AG10803 (cell line): ENCODE data around the gene PTPRD.

Experiments
- DNase-seq: peaks from one replicate; pipeline ENCODE4 v3.0.0; 2010; ENCODE audit warnings: low read depth
- H3K4me3 ChIP-seq: 2 replicates; pipeline ENCODE4 v1.5.1; 2011; ENCODE audit warnings: mild to moderate bottlenecking, low read length, control low read depth
- TF ChIP-seq, protein P1 (sequence below): conservative IDR thresholded peaks from 2 replicates; pipeline ENCODE4 v1.5.1; 2011; ENCODE audit warnings: mild to moderate bottlenecking, low read length, control low read depth, inconsistent platforms

PTPRD gene

DNA sequence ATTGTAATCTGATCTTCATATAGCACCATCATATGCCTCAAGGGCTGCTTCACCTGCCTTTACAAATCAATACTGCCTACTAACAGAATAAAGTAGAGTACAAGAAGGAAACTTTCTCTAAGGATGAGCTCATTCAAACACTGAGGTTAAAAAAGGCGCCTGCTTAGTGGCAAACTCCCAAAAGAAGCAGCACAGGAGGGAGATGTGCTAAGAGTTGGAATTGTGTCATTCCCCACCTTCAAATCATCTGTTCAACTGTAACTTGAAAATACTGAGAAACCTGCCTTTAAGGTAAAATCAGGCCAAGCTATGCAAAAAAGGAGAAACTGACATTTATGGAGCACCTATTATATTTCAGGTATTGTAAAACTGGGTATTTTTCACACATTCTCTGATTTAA is 560.6 kb downstream of the PTPRD start:
- no peak overlapping the region for H3K4me3 ChIP-seq
- DNase-seq = no peak
- TF ChIP-seq, protein P1, sequence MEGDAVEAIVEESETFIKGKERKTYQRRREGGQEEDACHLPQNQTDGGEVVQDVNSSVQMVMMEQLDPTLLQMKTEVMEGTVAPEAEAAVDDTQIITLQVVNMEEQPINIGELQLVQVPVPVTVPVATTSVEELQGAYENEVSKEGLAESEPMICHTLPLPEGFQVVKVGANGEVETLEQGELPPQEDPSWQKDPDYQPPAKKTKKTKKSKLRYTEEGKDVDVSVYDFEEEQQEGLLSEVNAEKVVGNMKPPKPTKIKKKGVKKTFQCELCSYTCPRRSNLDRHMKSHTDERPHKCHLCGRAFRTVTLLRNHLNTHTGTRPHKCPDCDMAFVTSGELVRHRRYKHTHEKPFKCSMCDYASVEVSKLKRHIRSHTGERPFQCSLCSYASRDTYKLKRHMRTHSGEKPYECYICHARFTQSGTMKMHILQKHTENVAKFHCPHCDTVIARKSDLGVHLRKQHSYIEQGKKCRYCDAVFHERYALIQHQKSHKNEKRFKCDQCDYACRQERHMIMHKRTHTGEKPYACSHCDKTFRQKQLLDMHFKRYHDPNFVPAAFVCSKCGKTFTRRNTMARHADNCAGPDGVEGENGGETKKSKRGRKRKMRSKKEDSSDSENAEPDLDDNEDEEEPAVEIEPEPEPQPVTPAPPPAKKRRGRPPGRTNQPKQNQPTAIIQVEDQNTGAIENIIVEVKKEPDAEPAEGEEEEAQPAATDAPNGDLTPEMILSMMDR = no peak

DNA sequence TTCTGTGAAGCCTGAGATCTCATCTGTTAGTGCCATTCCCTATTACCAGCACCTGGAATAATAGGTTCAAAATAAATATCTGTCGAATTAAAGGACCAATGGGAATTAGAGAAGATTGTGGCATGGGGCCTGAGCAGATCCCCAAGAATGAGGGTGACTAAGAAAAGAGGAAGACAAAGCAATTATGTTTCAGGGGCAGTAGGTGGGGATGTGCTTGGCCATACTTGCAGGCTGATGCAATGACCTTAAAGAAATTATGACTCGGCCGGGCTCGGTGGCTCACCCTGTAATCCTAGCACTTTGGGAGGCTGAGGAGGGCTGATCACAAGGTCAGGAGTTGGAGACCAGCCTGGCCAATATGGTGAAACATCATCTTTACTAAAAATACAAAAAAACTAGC is 562.8 kb downstream of the PTPRD start:
- H3K4me3 ChIP-seq = no peak overlapping the region
- DNase-seq = no peak
- TF ChIP-seq, protein P1 = no peak

DNA sequence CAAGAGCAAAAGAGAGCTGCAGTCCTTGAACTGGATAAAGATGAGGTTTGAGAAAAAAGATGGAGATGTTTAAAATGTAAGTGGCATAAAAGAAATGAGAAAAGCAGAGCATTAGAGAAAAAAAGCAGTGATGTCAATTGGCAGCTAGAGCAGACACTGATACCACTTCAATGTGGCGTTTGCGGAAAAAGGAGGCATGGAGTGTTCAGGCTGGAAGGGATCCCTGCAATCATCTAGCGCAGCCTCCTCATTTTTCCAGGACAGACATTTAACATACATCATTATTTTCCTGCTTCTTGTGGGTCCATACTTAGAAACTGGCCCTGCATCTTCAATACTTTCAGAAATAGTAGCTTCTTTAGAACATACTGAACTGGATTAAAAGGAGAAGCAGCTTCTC is 563.8 kb downstream of the PTPRD start:
- TF ChIP-seq, protein P1 = no peak
- H3K4me3 ChIP-seq = no peak overlapping the region
- no peak for DNase-seq

DNA sequence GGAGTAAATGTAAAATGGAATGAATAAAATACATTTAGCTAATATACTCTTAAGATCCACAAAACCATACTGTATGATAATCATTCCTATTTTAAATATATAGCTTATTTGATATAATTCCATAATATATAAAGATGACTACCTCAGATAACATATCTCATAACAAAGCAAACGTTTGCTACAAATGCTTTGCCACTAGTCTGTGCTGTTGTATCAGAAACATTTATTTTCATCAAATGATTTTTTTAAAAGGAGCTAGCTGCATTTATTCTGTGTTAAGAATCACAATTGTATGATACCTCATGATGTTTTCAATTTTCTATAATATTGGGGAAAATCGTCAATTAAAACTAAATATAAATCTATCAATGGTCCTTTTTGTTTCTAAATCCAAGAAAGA is 567.2 kb downstream of the PTPRD start:
- TF ChIP-seq, protein P1 = peak; percentile 16; the same call in 1 of the 2 replicates
- H3K4me3 ChIP-seq = no peak overlapping the region
- DNase-seq = no peak

DNA sequence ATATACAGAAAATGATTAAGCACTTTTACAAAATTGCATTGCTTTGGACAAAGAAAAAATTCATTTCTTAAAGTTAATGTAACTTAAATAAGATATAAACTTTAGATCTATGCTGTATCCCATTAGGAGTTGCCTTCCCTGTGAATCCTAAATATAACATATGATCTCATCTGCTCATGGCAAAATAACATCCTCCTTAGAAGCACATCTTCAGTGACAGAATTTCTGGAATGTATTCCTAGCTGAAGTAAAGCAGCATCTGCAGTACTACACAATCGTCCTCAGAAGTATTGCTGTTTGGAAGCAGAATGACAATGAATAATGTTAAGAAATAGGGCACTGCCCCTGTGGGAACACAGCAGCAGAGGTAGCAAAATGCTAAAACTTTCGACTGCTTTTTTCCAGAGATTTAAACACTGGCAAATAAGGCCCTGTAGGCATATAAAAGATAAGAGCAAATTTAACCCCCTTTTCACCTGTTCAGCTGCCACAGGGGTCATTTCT is 571.0 kb downstream of the PTPRD start:
- H3K4me3 ChIP-seq = no peak overlapping the region
- DNase-seq = no peak
- TF ChIP-seq, protein P1 = no peak

DNA sequence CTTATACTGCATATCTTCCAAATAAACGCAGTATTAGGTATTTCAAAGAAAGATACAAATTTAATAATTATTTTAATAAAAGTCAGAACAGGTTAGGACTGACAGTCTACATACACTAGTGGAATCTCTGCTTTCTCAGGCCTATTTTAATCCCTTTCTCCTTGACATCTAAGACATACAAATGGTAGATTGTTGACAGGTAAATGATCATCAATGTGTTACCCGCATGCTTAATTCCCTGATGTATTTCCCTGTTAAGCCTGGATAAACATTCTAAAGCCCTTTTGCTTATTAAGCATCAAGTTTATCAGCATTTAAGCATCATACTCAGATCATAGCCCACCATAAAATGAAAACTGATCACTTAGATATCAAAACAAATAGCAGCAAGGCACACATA is 576.7 kb downstream of the PTPRD start:
- TF ChIP-seq, protein P1 = no peak
- DNase-seq = no peak
- no peak overlapping the region for H3K4me3 ChIP-seq

DNA sequence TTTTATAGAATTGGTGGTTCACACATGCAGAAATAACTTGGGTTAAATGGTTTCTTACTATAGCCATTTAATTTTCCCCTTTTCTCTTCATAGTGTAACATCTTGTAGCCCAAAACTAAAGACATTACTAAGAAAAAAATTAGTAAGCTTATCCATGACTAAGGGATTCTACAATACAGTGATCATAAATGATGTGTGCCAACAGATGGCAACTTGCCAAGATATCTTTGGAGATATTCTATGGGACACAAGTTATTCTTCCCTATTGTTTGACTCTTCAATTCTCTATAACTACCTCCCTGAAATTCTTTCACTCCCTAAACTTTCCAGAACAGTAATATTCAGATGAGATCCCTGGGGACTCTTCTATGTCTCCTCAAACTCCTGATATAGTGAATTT is 580.6 kb downstream of the PTPRD start:
- no peak overlapping the region for H3K4me3 ChIP-seq
- TF ChIP-seq, protein P1 = no peak
- no peak for DNase-seq
